ENCODE results near the gene GBX1.

GBX1 gene

GRCh38 chr7:151141855-151142685 lies 25.4 kb downstream of the GBX1 start:
- Mint-ChIP-seq H3K36me3 (ENCODE audit: low read depth) (peaks cover 40% of the 10 kb centered on the region), H3K9me3 (no peaks in the 10 kb centered on the region), H3K27me3 (ENCODE audit: low read depth) (no peaks in the 10 kb centered on the region), H3K27ac (no peak overlapping the region), H3K4me3 (no peak overlapping the region), H3K4me1 (peaks cover 22% of the 10 kb centered on the region)
- TF ChIP-seq, protein P1, sequence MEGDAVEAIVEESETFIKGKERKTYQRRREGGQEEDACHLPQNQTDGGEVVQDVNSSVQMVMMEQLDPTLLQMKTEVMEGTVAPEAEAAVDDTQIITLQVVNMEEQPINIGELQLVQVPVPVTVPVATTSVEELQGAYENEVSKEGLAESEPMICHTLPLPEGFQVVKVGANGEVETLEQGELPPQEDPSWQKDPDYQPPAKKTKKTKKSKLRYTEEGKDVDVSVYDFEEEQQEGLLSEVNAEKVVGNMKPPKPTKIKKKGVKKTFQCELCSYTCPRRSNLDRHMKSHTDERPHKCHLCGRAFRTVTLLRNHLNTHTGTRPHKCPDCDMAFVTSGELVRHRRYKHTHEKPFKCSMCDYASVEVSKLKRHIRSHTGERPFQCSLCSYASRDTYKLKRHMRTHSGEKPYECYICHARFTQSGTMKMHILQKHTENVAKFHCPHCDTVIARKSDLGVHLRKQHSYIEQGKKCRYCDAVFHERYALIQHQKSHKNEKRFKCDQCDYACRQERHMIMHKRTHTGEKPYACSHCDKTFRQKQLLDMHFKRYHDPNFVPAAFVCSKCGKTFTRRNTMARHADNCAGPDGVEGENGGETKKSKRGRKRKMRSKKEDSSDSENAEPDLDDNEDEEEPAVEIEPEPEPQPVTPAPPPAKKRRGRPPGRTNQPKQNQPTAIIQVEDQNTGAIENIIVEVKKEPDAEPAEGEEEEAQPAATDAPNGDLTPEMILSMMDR (IDR thresholded peaks at IDR 0.05; ENCODE audit: unreplicated experiment in 3 of 3) = no peak

DNA sequence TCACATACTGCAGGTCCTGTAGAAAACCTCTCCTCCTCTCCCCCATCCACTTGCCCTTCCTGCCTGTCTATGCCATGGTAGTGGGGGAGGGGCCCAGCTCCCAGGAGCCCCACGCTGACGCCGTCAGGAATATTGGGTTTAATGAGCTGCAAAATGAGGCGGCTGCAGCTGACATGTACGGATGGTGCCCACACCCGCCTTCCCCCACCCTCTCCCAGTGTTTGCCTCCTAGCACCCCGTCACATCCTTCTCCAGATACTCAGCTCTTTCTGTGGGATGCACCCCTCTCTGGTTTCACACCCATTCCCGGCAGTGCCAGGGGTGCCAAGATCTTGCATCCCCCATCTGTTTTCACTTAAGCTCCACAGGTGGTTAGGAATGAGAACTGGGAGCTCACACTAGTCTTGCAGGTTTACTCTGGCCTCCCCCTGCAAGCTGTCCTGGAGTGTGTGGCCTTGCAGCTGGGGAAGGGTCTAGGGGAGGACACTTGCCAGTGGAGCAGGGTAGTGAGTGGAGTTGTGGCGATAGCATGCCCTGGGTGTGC lies 26.1 kb downstream of the GBX1 start:
- H3K4me3 Mint-ChIP-seq = no peak overlapping the region
- peaks cover 25% of the 10 kb centered on the region for H3K4me1 Mint-ChIP-seq
- no peak overlapping the region for H3K27ac Mint-ChIP-seq
- H3K36me3 Mint-ChIP-seq (ENCODE audit: low read depth) = peaks cover 44% of the 10 kb centered on the region
- TF ChIP-seq, protein P1 (IDR thresholded peaks at IDR 0.05; ENCODE audit: unreplicated experiment in 3 of 3) = no peak
- no peaks in the 10 kb centered on the region for H3K27me3 Mint-ChIP-seq (ENCODE audit: low read depth)
- H3K9me3 Mint-ChIP-seq = no peaks in the 10 kb centered on the region

GRCh38 chr7:151140826-151141225 lies 26.7 kb downstream of the GBX1 start:
- peaks cover 46% of the 10 kb centered on the region for H3K36me3 Mint-ChIP-seq (ENCODE audit: low read depth)
- no peak overlapping the region for H3K4me3 Mint-ChIP-seq
- H3K27ac Mint-ChIP-seq = no peak overlapping the region
- H3K9me3 Mint-ChIP-seq = no peaks in the 10 kb centered on the region
- peaks cover 27% of the 10 kb centered on the region for H3K4me1 Mint-ChIP-seq
- H3K27me3 Mint-ChIP-seq (ENCODE audit: low read depth) = no peaks in the 10 kb centered on the region
- TF ChIP-seq, protein P1 (IDR thresholded peaks at IDR 0.05; ENCODE audit: unreplicated experiment in 3 of 3) = no peak

- H3K9me3 Mint-ChIP-seq = no peaks in the 10 kb centered on the region
- H3K4me3 Mint-ChIP-seq = no peak overlapping the region
- peaks cover 27% of the 10 kb centered on the region for H3K4me1 Mint-ChIP-seq
- peaks cover 51% of the 10 kb centered on the region for H3K36me3 Mint-ChIP-seq (ENCODE audit: low read depth)
- H3K27me3 Mint-ChIP-seq (ENCODE audit: low read depth) = no peaks in the 10 kb centered on the region
- TF ChIP-seq, protein P1 (IDR thresholded peaks at IDR 0.05; ENCODE audit: unreplicated experiment in 3 of 3) = no peak
- no peak overlapping the region for H3K27ac Mint-ChIP-seq
Measured at GRCh38 chr7:151139791-151140190, 27.7 kb downstream of the GBX1 start.

DNA sequence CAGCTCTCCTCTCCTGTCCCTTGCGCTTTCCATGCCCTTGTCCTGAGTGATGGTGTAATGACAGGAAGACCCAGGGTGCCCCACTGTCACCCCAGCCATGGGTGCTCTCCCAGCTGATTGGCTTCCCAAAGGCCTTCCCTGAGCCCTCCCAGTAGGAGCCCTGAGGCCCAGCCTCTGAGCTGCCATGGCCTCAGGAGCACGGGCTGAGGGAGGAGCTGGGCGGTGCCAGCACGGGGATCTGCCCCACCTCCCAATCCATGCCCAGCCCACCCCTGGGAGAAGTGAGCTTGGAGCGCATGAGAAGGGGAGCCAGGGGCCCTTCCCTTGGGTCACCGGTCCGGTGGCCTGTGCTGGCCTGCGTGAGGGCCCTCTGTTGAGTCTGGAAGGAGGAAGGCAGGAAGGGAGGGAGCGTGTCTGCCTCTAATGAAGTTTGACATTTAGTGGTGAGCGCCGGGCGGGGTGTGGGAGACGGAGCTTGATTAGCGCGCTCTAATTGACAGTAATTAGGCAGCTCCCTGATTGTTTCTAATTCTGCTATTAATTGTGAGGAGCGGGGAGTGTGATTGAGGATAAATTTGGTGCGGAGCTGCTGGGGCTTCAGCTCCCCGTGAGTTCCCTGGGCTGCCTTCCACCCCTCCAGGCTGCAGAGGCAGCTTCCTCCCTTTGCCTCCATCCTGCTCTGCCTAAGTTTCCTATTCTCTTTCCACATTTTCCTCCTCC lies 28.3 kb downstream of the GBX1 start:
- no peak overlapping the region for H3K27ac Mint-ChIP-seq
- peaks cover 27% of the 10 kb centered on the region for H3K4me1 Mint-ChIP-seq
- TF ChIP-seq, protein P1 (IDR thresholded peaks at IDR 0.05; ENCODE audit: unreplicated experiment in 3 of 3) = no peak
- no peaks in the 10 kb centered on the region for H3K9me3 Mint-ChIP-seq
- no peak overlapping the region for H3K4me3 Mint-ChIP-seq
- peaks cover 51% of the 10 kb centered on the region for H3K36me3 Mint-ChIP-seq (ENCODE audit: low read depth)
- no peaks in the 10 kb centered on the region for H3K27me3 Mint-ChIP-seq (ENCODE audit: low read depth)
